GM21717 (cell line): Measurements from ENCODE around the gene STEAP1.

Experiments
- ATAC-seq: cut with Tn5 transposase; IDR thresholded peaks from one replicate; pipeline ENCODE4 v1.9.1; 2021; ENCODE audit warnings: mild to moderate bottlenecking, moderate library complexity; ENCODE audit not compliant: unreplicated experiment

STEAP1 gene

DNA sequence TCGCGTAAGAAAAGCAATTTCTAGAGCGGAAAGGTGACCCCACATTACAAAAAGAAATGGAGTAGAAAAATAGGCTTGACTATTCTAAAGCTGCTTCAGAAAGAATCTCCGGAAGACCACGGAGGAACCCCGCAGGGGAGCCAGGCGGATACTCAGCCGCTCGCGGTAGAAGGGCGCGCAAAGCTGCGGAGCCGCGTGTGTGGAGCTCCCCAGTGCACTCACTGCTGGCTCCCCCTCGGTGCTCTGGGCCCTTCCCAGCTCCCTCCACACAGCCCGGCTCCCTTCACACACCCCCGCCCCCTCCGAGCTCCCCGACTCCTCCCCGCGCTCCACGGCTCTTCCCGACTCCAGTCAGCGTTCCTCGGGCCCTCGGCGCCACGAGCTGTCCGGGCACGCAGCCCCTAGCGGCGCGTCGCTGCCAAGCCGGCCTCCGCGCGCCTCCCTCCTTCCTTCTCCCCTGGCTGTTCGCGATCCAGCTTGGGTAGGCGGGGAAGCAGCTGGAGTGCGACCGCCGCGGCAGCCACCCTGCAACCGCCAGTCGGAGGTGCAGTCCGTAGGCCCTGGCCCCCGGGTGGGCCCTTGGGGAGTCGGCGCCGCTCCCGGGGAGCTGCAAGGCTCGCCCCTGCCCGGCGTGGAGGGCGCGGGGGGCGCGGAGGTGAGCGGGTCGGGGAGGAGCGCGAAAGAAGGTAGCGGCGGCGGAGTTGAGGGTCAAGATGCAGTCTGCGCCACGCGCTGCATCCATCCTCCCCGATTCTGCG is 57.3 kb downstream of the STEAP1 start, which contains the start of gene STEAP2:
Gene STEAP2, plus strand, starts transcription at position 350 of the 758 bp plus-strand sequence. CDS start 13,343 bp downstream, outside the sequence.
- no peak for ATAC-seq

DNA sequence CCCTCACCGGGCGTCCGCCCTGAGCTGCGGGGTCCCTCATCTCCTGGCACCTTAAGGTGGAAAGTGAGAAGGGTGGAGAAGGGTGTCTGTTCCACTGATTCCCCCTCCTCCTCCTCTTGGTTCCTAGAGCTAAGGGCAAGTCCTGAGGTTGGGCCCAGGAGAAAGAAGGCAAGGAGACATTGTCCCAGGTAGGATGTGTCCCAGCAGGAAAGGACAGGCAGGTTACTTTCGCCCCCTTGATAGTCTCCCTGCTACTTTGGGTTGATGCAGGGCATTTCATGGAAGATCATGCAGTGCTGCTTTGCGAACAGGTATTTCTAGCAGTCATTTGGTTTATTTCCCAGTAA is 57.9 kb downstream of the STEAP1 start:
- ATAC-seq: no peak

DNA sequence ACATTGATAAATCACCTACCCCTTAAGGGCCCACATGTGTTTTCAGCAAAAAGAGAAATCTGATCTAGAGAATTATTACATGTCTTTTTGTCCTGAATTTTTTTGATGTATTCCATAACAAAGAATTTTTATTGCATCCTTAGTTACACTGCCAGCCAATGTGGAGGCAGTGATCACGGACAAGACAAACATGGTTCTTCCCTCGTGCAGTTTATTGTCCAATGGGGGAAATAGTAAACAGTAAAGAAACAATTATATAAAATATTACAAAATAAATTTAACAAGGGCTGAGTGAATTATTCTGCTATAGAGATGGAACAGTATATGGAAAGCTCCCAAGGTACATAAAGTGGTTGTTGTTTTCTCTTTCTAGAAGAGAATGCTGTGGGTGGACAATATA is 59.3 kb downstream of the STEAP1 start:
- no peak for ATAC-seq
